HCT116 (cell line): ENCODE data around the gene UVRAG. TPM values are rescaled to one million over a fixed set of nuclear protein-coding genes. Genes with fewer than 3 reads are reported as not detected.
"Not testable (repeated sequence)": the region's sequence is repeated elsewhere in the genome, so short reads cannot be mapped to it uniquely, and the experiment has no call there.

Source experiments
- ATAC-seq: fragments of 200-7000 bp; cut with Tn5 transposase; 2 replicates; pipeline ENCODE4 v1.9.1; 2020; ENCODE audit warnings: mild to moderate bottlenecking, moderate library complexity
- BruUV-seq: library from RNA; stranded (reverse); fragments of 400-500 nt; replicated peaks from 2 replicates; lab custom pipeline; 2021; lab: Mats Ljungman, UMichigan
- CTCF ChIA-PET: fragments of 300-600 bp; sonication (Branson Sonifier 250); formaldehyde crosslinking; loops from one replicate; lab custom pipeline; 2021; ENCODE audit warnings: antibody characterized with exemption; lab: Charles Lee
- POLR2A ChIA-PET: fragments of 300-600, 350-600 bp; sonication (Branson Sonifier 250); formaldehyde crosslinking; loops from one replicate; lab custom pipeline; 2021; ENCODE audit warnings: antibody characterized with exemption; lab: Charles Lee
- RAD21 ChIA-PET, 2 experiments: fragments of 300-600 bp; sonication (Branson Sonifier 250); formaldehyde crosslinking; loops; one replicate each; lab custom pipeline; 2023; ENCODE audit warnings: low total read pairs in 2 of 2; ENCODE audit not compliant: uncharacterized antibody in 2 of 2, unreplicated experiment in 2 of 2, low non-redundant PET in 1 of 2; lab: Charles Lee
- DNase-seq: peaks from one replicate; pipeline ENCODE4 v3.0.0-alpha.2; 2010; ENCODE audit warnings: low read depth, low spot score
- H2AFZ ChIP-seq: fragments of 200-600 bp; shearing (Covaris generic), sonication (generic); 2 replicates; pipeline ENCODE4 v1.6.1; 2017; ENCODE audit warnings: low read depth, mixed run types, mixed read lengths, antibody characterized with exemption, low read length; ENCODE audit not compliant: poor library complexity, severe bottlenecking
- H3K27ac ChIP-seq: 2 replicates; pipeline ENCODE4 v1.5.1; 2012; ENCODE audit warnings: low read depth, low read length
- H3K27me3 ChIP-seq: fragments of 200-600 bp; sonication (generic); 2 replicates; pipeline ENCODE4 v1.6.1; 2016; ENCODE audit warnings: mixed run types, low read length, mixed read lengths; ENCODE audit not compliant: insufficient read depth
- H3K36me3 ChIP-seq, 2 experiments: fragments of 200-500 bp in 1 of 2; fragments of 200-600 bp in 1 of 2; sonication (Bioruptor generic) in 1 of 2; sonication (generic) in 1 of 2; 2 replicates each; pipeline versions ENCODE4 v1.5.1 to v1.6.1; 2014 to 2016; ENCODE audit warnings: low read length in 2 of 2, inconsistent platforms in 1 of 2, mixed read lengths in 1 of 2, mixed run types in 1 of 2; ENCODE audit not compliant: insufficient read depth in 2 of 2, control insufficient read depth in 1 of 2
- H3K4me1 ChIP-seq, 2 experiments: fragments of 200-600 bp in 1 of 2; sonication (generic) in 1 of 2; 2 replicates each; pipeline versions ENCODE4 v1.5.1 to v1.6.1; 2012 to 2017; ENCODE audit warnings: low read length in 2 of 2, inconsistent platforms in 1 of 2, mild to moderate bottlenecking in 1 of 2, mixed read lengths in 1 of 2, mixed run types in 1 of 2, moderate library complexity in 1 of 2; ENCODE audit not compliant: insufficient read depth in 2 of 2, control insufficient read depth in 1 of 2
- H3K4me2 ChIP-seq: fragments of 200-600 bp; sonication (generic); 2 replicates; pipeline ENCODE4 v1.6.1; 2017; ENCODE audit warnings: mixed run types, low read length, mixed read lengths
- H3K4me3 ChIP-seq, 2 experiments: fragments of 200-600 bp in 1 of 2; sonication (generic) in 1 of 2; replicated peaks in 1 of 2; 2 replicates each; pipeline ENCODE4 v1.5.1; 2011 to 2016; ENCODE audit warnings: low read length in 2 of 2, control low read depth in 1 of 2, low read depth in 1 of 2, mild to moderate bottlenecking in 1 of 2, mixed read lengths in 1 of 2, mixed run types in 1 of 2
- H3K79me2 ChIP-seq: fragments of 200-600 bp; sonication (generic); 2 replicates; pipeline ENCODE4 v1.6.1; 2017; ENCODE audit warnings: mild to moderate bottlenecking, mixed run types, low read length, moderate library complexity, mixed read lengths; ENCODE audit not compliant: insufficient read depth
- H3K9ac ChIP-seq: fragments of 200-600 bp; sonication (generic); 2 replicates; pipeline ENCODE4 v1.6.1; 2016; ENCODE audit warnings: low read length, mixed read lengths
- H3K9me2 ChIP-seq: fragments of 200-600 bp; sonication (generic), shearing (Covaris generic); 2 replicates; pipeline ENCODE4 v1.6.1; 2017; ENCODE audit warnings: mixed run types, mild to moderate bottlenecking, moderate library complexity; ENCODE audit not compliant: insufficient read depth
- H3K9me3 ChIP-seq, 2 experiments: fragments of 200-500 bp in 1 of 2; fragments of 200-600 bp in 1 of 2; sonication (Bioruptor generic) in 1 of 2; sonication (generic) in 1 of 2; 2 replicates each; pipeline ENCODE4 v1.6.1; 2014 to 2017; ENCODE audit warnings: low read length in 2 of 2, mixed read lengths in 2 of 2, inconsistent platforms in 1 of 2, low read depth in 1 of 2, mild to moderate bottlenecking in 1 of 2, mixed run types in 1 of 2, moderate library complexity in 1 of 2; ENCODE audit not compliant: control insufficient read depth in 1 of 2, insufficient read depth in 1 of 2
- H4K20me1 ChIP-seq: fragments of 200-600 bp; sonication (generic), shearing (Covaris generic); 2 replicates; pipeline ENCODE4 v1.6.1; 2017; ENCODE audit warnings: mixed run types, mild to moderate bottlenecking, moderate library complexity; ENCODE audit not compliant: insufficient read depth
- EGR1 ChIP-seq: IDR thresholded peaks from 2 replicates; pipeline ENCODE4 v1.6.1; 2012; ENCODE audit warnings: low read depth
- ELF1 ChIP-seq: IDR thresholded peaks from 2 replicates; pipeline ENCODE4 v1.6.1; 2012; ENCODE audit warnings: low read depth, borderline replicate concordance
- JUND ChIP-seq: IDR thresholded peaks from 2 replicates; pipeline ENCODE4 v1.6.1; 2012
- POLR2AphosphoS5 ChIP-seq: IDR thresholded peaks from 2 replicates; pipeline ENCODE4 v1.6.1; 2011; ENCODE audit warnings: mild to moderate bottlenecking, low read depth, low read length, moderate library complexity
- SRF ChIP-seq: IDR thresholded peaks from 2 replicates; pipeline ENCODE4 v1.6.1; 2012; ENCODE audit warnings: low read depth
- ZFX ChIP-seq: fragments of 450-650 bp; IDR thresholded peaks from 2 replicates; pipeline ENCODE4 v1.6.1; 2017
- intact Hi-C: fragments of 100-400 bp; cut with micrococcal nuclease; formaldehyde crosslinking; loops from 2 replicates; pipeline ENCODE4 v1.10.0; 2022
- total RNA-seq: library from RNA; stranded (reverse); gene quantifications from one replicate; pipeline ENCODE4 v1.2.1, GENCODE V29; 2021; ENCODE audit not compliant: unreplicated experiment
- TF ChIP-seq, protein P1 (sequence below): IDR thresholded peaks from 2 replicates; pipeline ENCODE4 v1.6.1; 2012

The UVRAG gene
- total RNA-seq, 1 experiment from 2014 or later: 12.3 TPM

GRCh38 chr11:75852406-75853017 lies 37.5 kb downstream of the UVRAG start:
- Histone ChIP-seq H3K79me2 (0 out of 2 replicates have a peak, but pooled peaks cover 8% of the 10 kb centered on the region), H2AFZ (no peak overlapping the region), H3K27ac (no peak overlapping the region), H3K27me3 (no peaks in the 10 kb centered on the region), H3K9ac (no peak overlapping the region), H3K4me3 (no peak overlapping the region), H3K9me2 (no peaks in the 10 kb centered on the region), H3K9me3 (no peaks in the 10 kb centered on the region), H3K36me3 (no peaks in the 10 kb centered on the region), H4K20me1 (no peaks in the 10 kb centered on the region), H3K4me2 (no peak overlapping the region), H3K4me1 (no peaks in the 10 kb centered on the region)
- CTCF ChIA-PET: no interaction called here
- TSS peak; percentile 39 for BruUV-seq
- POLR2A ChIA-PET: no interaction called here
- RAD21 ChIA-PET: no interaction called here
- DNase-seq (no peak), ATAC-seq (no peak)
- intact Hi-C loops: no loop called here
- TF ChIP-seq ELF1: no peak
- TF ChIP-seq EGR1: no peak
- no peak for TF ChIP-seq SRF
- TF ChIP-seq, protein P1, sequence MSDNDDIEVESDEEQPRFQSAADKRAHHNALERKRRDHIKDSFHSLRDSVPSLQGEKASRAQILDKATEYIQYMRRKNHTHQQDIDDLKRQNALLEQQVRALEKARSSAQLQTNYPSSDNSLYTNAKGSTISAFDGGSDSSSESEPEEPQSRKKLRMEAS: no peak
- no peak for TF ChIP-seq ZFX
- TF ChIP-seq POLR2AphosphoS5: no peak
- TF ChIP-seq JUND: no peak

- H3K4me3 ChIP-seq, H3K9me3 ChIP-seq, H3K9ac ChIP-seq, H3K9me2 ChIP-seq, H3K4me2 ChIP-seq, BruUV-seq, H3K36me3 ChIP-seq, CTCF ChIA-PET, H4K20me1 ChIP-seq, RAD21 ChIA-PET, H3K27ac ChIP-seq, H2AFZ ChIP-seq, H3K79me2 ChIP-seq, POLR2A ChIA-PET, DNase-seq, ATAC-seq, H3K27me3 ChIP-seq, intact Hi-C loops, H3K4me1 ChIP-seq: not testable (repeated sequence)
These were observed 38.6 kb downstream of the UVRAG start for GRCh38 chr11:75853563-75853962.
